IPS-NIHi7 (cell line): ENCODE results near the gene IGLL1.

Experiments used
- DNase-seq: peaks from one replicate; pipeline ENCODE4 v3.0.0; 2012; ENCODE audit warnings: mixed read lengths; ENCODE audit errors: extremely low spot score

The IGLL1 gene

DNA sequence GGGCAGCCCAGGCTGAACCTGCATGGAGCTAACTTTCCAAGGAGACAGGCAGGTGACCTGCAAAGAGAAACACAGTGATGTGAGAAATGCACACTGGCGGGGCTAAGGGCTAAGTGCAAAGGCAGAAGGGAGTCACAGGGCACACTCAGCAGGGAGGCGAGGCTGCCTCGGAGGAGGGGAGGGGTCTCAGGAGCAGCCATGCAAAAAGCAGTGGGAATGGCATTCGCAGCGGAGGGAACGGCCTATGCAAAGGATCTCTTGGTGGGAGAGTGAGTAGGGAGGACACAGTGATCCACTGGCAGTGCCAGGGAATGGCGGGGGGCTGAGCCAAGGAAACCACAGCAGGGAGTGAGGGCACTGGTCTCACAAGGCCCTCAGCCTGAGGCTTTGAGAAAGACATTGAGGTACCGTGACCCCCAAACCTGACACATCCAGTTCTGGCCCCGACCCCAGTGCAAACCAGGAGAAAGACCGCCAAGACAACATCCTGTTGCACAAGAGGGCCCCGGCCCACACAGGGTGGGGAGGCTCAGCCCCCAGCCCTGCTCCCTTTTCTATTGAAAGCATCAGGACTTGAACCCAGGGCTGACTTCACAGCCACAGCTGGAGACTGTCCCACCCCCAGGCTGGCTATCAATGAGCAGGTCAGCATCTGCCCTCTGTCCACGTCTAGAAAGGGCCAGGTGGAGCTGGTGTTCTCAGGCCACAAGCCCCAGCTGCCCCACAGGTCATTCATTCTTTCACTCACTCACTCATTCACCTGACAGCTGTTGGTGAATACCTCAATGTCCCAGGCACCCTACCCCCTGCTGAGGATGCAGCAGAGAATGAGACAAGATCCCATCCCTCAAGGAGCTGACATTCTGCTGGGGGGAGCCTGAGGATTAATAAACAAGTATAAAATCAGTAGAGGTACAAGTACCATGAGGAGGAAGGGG is 50.7 kb downstream of the IGLL1 start:
- no peak for DNase-seq

DNA sequence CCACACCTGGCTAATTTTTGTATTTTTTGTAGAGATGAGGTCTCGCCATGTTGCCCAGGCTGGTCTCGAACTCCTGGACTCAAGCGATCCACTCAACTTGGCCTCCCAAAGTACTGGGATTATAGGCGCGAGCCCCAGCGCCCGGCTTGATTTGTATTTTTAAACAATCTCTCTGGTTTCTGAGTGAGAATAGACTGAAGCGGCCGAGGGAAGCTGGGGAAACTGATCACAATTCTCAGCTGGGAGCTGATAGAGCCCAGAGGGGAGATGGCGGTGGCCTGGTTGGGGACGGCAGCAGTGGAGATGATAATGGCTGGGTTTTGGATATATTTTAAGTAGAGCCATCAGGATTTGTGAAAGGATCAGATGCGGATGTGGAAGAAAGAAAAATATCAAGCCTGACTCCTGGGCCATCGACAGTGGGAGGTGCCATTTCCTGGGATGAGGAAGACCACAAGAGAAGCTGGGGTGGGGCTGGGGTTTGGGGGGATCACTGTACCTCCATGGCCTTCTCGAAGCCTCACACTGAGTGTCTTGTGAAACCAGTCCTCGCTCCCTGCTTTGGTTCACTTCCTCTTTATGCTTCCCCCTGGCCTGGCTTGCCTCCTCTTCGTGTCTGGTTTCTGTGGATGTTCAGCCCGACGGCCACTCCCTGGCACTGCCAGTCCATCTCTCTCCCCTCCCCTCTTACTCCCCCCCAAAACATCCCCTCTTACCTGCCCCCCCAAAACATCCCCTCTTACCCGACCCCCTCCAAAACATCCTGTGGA is 51.9 kb downstream of the IGLL1 start:
- no peak for DNase-seq

- no peak for DNase-seq
These were observed 53.3 kb downstream of the IGLL1 start for GRCh38 chr22:23526596-23527316.

GRCh38 chr22:23525510-23525909 is 54.6 kb downstream of the IGLL1 start:
- DNase-seq, result no peak

DNA sequence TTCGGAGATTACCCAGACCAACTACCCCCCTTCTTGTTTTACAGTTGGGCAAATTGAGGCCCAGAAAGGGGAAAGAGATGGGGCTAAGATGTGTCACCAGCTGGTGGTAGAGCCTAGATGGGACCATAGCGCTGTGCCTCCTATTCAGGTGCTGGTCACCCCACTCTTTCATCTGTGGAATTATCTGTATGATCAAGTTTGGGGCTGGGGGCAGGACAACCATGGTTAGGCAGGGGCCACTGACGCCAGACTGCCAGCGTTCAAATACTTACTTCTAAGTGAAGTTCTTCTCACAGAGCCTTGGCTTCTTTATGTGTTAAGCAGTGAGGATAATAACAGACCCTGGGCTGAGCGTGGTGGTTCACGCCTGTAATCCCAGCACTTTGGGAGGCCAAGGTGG is 55.9 kb downstream of the IGLL1 start:
- no peak for DNase-seq

DNA sequence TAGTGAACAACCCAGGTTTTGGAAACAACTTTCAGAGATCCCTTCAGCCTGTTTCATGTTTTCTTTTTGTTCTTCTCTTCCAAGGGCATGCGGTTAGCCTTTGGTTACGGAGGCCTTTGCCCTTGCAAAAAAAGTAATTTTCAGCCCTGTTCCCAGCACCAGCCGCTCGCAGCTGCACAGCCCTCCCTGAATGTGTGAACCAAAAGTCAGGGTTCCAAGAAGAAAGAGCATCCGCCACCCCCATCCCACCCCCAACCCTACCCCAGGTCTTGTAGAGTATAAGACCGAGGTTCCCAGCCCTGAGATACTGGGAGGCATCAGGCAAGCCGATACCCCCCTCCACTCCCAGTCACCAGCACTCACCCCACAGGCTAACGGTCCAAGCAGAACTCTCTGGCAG is 56.4 kb downstream of the IGLL1 start:
- no peak for DNase-seq
